NOMO-1 (cell line): ENCODE results near the gene PDE8A.
A peak's percentile ranks its signal among the peaks of the same experiment; 100 is the strongest.

Source experiments
- DNase-seq, 2 experiments: peaks; one replicate each; lab custom pipeline; 2025; ENCODE audit not compliant: unreplicated experiment in 2 of 2; lab: John Stamatoyannopoulos, UW

PDE8A gene

GRCh38 chr15:85029221-85029620, 47.6 kb downstream of the PDE8A start:
- no peak for DNase-seq

- DNase-seq: no peak
These were observed 48.8 kb downstream of the PDE8A start for GRCh38 chr15:85030301-85030929.

GRCh38 chr15:85031086-85031943, 49.7 kb downstream of the PDE8A start:
- DNase-seq: no peak

GRCh38 chr15:85031944-85032558, 50.4 kb downstream of the PDE8A start:
- no peak for DNase-seq

- no peak for DNase-seq
These were observed 51.5 kb downstream of the PDE8A start for GRCh38 chr15:85033148-85033547.

- no peak for DNase-seq
These were observed 52.6 kb downstream of the PDE8A start for GRCh38 chr15:85034276-85034675.

GRCh38 chr15:85035980-85036379, 54.3 kb downstream of the PDE8A start:
- no peak for DNase-seq

GRCh38 chr15:85036716-85037115, 55.1 kb downstream of the PDE8A start:
- no peak for DNase-seq

GRCh38 chr15:85037641-85038040, 56.0 kb downstream of the PDE8A start:
- peak in 1 of 2 experiments; percentile 54 for DNase-seq

GRCh38 chr15:85041230-85041629, 59.6 kb downstream of the PDE8A start:
- DNase-seq: no peak

- DNase-seq: peak in 1 of 2 experiments; percentile 21
These were observed 62.7 kb downstream of the PDE8A start for GRCh38 chr15:85044251-85044853.

- no peak for DNase-seq
These were observed 63.2 kb downstream of the PDE8A start for GRCh38 chr15:85044894-85045293.

- no peak for DNase-seq
These were observed 64.0 kb downstream of the PDE8A start for GRCh38 chr15:85045615-85046014.

GRCh38 chr15:85047271-85047948, 65.8 kb downstream of the PDE8A start:
- DNase-seq: no peak

- no peak for DNase-seq
These were observed 66.8 kb downstream of the PDE8A start for GRCh38 chr15:85048430-85048829.

GRCh38 chr15:85049805-85050204, 68.1 kb downstream of the PDE8A start:
- no peak for DNase-seq

- no peak for DNase-seq
These were observed 78.1 kb downstream of the PDE8A start for GRCh38 chr15:85059734-85060133.

- DNase-seq: peak in 1 of 2 experiments; percentile 24
These were observed 80.9 kb downstream of the PDE8A start for GRCh38 chr15:85062560-85062959.

- DNase-seq: no peak
These were observed 81.4 kb downstream of the PDE8A start for GRCh38 chr15:85063088-85063487.

- no peak for DNase-seq
These were observed 81.9 kb downstream of the PDE8A start for GRCh38 chr15:85063522-85064079.
